Activated B cell treated with CpG ODN at 0.5 μM for 24 hours (primary cell): Measurements from ENCODE around the gene CNNM4. TPM values are rescaled to one million over a fixed set of nuclear protein-coding genes. Genes with fewer than 3 reads are reported as not detected.
A peak's percentile ranks its signal among the peaks of the same experiment; 100 is the strongest.

Experiments
- ATAC-seq: fragments of 200-7000 bp; cut with Tn5 transposase; one replicate; pipeline ENCODE4 v1.10.0; 2021; ENCODE audit warnings: low read depth, mild to moderate bottlenecking, moderate library complexity
- CTCF ChIA-PET: fragments of 350-600 bp; sonication (Branson Sonifier 250); formaldehyde crosslinking; loops from one replicate; lab custom pipeline; 2021; ENCODE audit warnings: antibody characterized with exemption; lab: Charles Lee
- POLR2A ChIA-PET: fragments of 350-600 bp; sonication (Branson Sonifier 250); formaldehyde crosslinking; loops from one replicate; lab custom pipeline; 2021; ENCODE audit warnings: antibody characterized with exemption; lab: Charles Lee
- DNase-seq: peaks from one replicate; pipeline ENCODE4 v3.0.0; 2022
- H3K27ac Mint-ChIP-seq: one replicate; pipeline ENCODE4 v1.8.0; 2020; ENCODE audit warnings: mixed read lengths
- H3K27me3 Mint-ChIP-seq: one replicate; pipeline ENCODE4 v1.8.0; 2021; ENCODE audit warnings: mixed read lengths
- H3K36me3 Mint-ChIP-seq: one replicate; pipeline ENCODE4 v1.8.0; 2021; ENCODE audit warnings: low read depth, mixed read lengths
- H3K4me1 Mint-ChIP-seq: one replicate; pipeline ENCODE4 v1.8.0; 2021; ENCODE audit warnings: mixed read lengths
- H3K4me3 Mint-ChIP-seq: one replicate; pipeline ENCODE4 v1.8.0; 2020; ENCODE audit warnings: mild to moderate bottlenecking, mixed read lengths
- H3K9me3 Mint-ChIP-seq: one replicate; pipeline ENCODE4 v1.8.0; 2020; ENCODE audit warnings: mixed read lengths
- CTCF ChIP-seq: fragments of 200-600 bp; IDR thresholded peaks from one replicate; pipeline ENCODE4 v1.8.0; 2022; ENCODE audit warnings: antibody characterized with exemption, mild to moderate bottlenecking
- intact Hi-C: fragments of 100-400 bp; cut with micrococcal nuclease; formaldehyde crosslinking; loops from one replicate; pipeline ENCODE4 v1.15.1; 2024
- total RNA-seq: library from RNA; stranded (reverse); gene quantifications from 2 replicates; pipeline ENCODE4 v1.2.3, GENCODE V29; 2022

Gene CNNM4
- total RNA-seq, 1 donor from 2014 or later = 10.0 TPM

- ATAC-seq (no peak), DNase-seq (no peak)
- H3K4me1 Mint-ChIP-seq = peaks cover 70% of the 10 kb centered on the region
- no peak for TF ChIP-seq CTCF
- no peaks in the 10 kb centered on the region for H3K9me3 Mint-ChIP-seq
- intact Hi-C loops = loop anchor here (10.0 kb wide), 1 partner anchor 505 kb away; the partner anchor contains the start of genes CIAO1 and TMEM127
- H3K27me3 Mint-ChIP-seq = no peaks in the 10 kb centered on the region
- H3K27ac Mint-ChIP-seq = peak overlapping the region; percentile 59
- ChIA-PET POLR2A (interaction anchor here (0.6 kb wide), 1 partner anchor 35 kb away, joined by 3 read pairs; no protein-coding TSS in a partner anchor), CTCF (no interaction called here)
- peaks cover 10% of the 10 kb centered on the region for H3K36me3 Mint-ChIP-seq
- no peak overlapping the region for H3K4me3 Mint-ChIP-seq
Observed at GRCh38 chr2:96769814-96770213, 9.1 kb downstream of the CNNM4 start.

- peak overlapping the region; percentile 4 for H3K27ac Mint-ChIP-seq
- DNase-seq = no peak
- no peaks in the 10 kb centered on the region for H3K9me3 Mint-ChIP-seq
- intact Hi-C loops = no loop called here
- no peaks in the 10 kb centered on the region for H3K27me3 Mint-ChIP-seq
- POLR2A ChIA-PET = no interaction called here
- ATAC-seq = no peak
- no peak overlapping the region for H3K4me3 Mint-ChIP-seq
- H3K4me1 Mint-ChIP-seq = peaks cover 73% of the 10 kb centered on the region
- CTCF ChIA-PET = no interaction called here
- peaks cover 10% of the 10 kb centered on the region for H3K36me3 Mint-ChIP-seq
- TF ChIP-seq CTCF = no peak
Observed at GRCh38 chr2:96770442-96771202, 9.9 kb downstream of the CNNM4 start.

- DNase-seq (no peak), ATAC-seq (no peak)
- CTCF ChIA-PET = no interaction called here
- intact Hi-C loops = no loop called here
- H3K9me3 Mint-ChIP-seq = no peaks in the 10 kb centered on the region
- peak overlapping the region; percentile 62 for H3K27ac Mint-ChIP-seq
- no peak for TF ChIP-seq CTCF
- H3K27me3 Mint-ChIP-seq = no peaks in the 10 kb centered on the region
- POLR2A ChIA-PET = no interaction called here
- H3K4me1 Mint-ChIP-seq = peaks cover 72% of the 10 kb centered on the region
- H3K36me3 Mint-ChIP-seq = peaks cover 7% of the 10 kb centered on the region
- H3K4me3 Mint-ChIP-seq = no peak overlapping the region
Observed at GRCh38 chr2:96771796-96772618, 11.3 kb downstream of the CNNM4 start.

GRCh38 chr2:96772903-96773671, 12.4 kb downstream of the CNNM4 start:
- ATAC-seq (no peak), DNase-seq (no peak)
- no peaks in the 10 kb centered on the region for H3K9me3 Mint-ChIP-seq
- POLR2A ChIA-PET = interaction anchor here (0.6 to 3.1 kb wide), 5 partner anchors 10 to 85 kb away, joined by 4 to 40 read pairs (median 5); partner anchors contain the start of gene ANKRD39
- peaks cover 7% of the 10 kb centered on the region for H3K36me3 Mint-ChIP-seq
- peak overlapping the region; percentile 52 for H3K4me3 Mint-ChIP-seq
- no peak for TF ChIP-seq CTCF
- intact Hi-C loops = no loop called here
- peaks cover 63% of the 10 kb centered on the region for H3K4me1 Mint-ChIP-seq
- no peaks in the 10 kb centered on the region for H3K27me3 Mint-ChIP-seq
- CTCF ChIA-PET = interaction anchor here (1.1 to 3.0 kb wide), 3 partner anchors 11 to 85 kb away, joined by 3 to 17 read pairs (median 4); partner anchors contain the start of gene ANKRD39
- peak overlapping the region; percentile 77 for H3K27ac Mint-ChIP-seq
